Measurements from ENCODE around the gene PEDS1. TPM values are rescaled to one million over a fixed set of nuclear protein-coding genes. Genes with fewer than 3 reads are reported as not detected.

Gene PEDS1
- total RNA-seq, 1 experiment from 2014 or later = 35.6 TPM

DNA sequence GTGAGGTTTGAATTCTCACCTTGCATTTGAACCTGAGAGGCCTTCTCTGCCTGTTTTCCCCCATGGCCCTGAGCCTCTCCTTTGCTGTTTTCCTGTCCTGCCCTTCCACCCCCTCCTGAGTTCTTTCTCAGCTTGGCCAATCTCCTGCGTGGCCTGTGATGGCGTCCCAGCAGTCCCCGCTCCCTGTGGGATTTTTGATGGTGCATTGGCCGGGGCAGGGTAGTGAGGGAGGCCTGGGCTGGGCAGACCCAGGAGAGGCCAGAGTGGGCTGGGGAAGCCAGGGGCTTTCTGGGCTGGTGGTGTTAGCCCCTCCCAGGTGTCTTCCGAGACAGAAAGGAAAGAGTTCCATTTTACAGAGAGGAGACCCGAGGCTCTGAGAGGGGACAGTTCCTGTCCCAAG is 43.4 kb upstream of the PEDS1 start (continued):
- TF ChIP-seq ETV6 (CRISPR knock-in tag; IDR thresholded peaks at IDR 0.05) (no peak), TCF7 (CRISPR knock-in tag; IDR thresholded peaks at IDR 0.05; ENCODE audit: low read depth) (no peak), RORB (CRISPR knock-in tag; IDR thresholded peaks at IDR 0.05) (no peak)

GRCh38 chr20:50196248-50196647 is 42.7 kb upstream of the PEDS1 start:
- ChIA-PET POLR2A (interaction anchor here (0.6 kb wide), 1 partner anchor 440 kb away, joined by 5 read pairs; no protein-coding TSS in a partner anchor), CTCF (interaction anchor here (0.5 kb wide), 2 partner anchors 17 to 250 kb away, joined by 3 read pairs; no protein-coding TSS in a partner anchor)
- no peak for DNase-seq (ENCODE audit: low spot score)
- TF ChIP-seq ZNF121 (CRISPR knock-in tag; IDR thresholded peaks at IDR 0.05) = no peak
- Mint-ChIP-seq H3K36me3 (peaks cover 8% of the 10 kb centered on the region), H3K27me3 (ENCODE audit: low read depth) (no peaks in the 10 kb centered on the region; the same call in none of the 2 replicates), H3K9me3 (peaks cover 11% of the 10 kb centered on the region), H3K4me1 (peaks cover 51% of the 10 kb centered on the region), H3K4me3 (no peak overlapping the region), H3K27ac (peak overlapping the region; percentile 60; the same call in 1 of the 2 replicates)
- no peak for ATAC-seq

DNA sequence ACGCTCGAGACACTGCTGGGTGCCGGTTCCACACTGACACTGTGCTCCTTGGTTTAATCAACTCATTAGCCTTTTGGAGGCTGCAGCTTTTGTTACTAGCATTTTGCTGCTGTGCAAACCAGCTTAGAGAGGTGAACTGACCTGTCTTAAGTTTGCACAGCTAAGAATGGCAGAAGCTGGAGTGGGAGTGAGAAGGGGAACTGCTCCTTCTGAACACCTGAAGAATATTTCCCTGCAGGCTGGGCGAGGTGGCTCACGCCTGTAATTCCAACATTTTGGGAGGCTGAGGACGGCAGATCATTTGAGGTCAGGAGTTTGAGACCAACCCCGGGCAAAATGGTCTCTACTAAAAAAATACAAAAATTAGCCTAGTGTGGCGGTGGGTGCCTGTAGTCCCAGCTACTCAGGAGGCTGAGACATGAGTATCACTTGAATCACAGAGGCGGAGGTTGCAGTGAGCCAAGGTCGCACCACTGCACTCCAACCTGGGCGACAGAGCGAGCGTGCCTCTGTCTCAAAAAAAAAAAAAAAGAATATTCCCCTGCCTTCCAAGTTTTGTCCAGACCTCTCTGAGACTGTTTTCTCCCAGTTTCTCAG is 42.1 kb upstream of the PEDS1 start:
- no peak for ATAC-seq
- Mint-ChIP-seq H3K27me3 (ENCODE audit: low read depth) (no peaks in the 10 kb centered on the region; the same call in none of the 2 replicates), H3K4me3 (no peak overlapping the region), H3K9me3 (peaks cover 11% of the 10 kb centered on the region), H3K27ac (peak overlapping the region; percentile 66), H3K4me1 (peaks cover 51% of the 10 kb centered on the region), H3K36me3 (peaks cover 8% of the 10 kb centered on the region)
- TF ChIP-seq ZBTB21 (CRISPR knock-in tag; IDR thresholded peaks at IDR 0.05; ENCODE audit: borderline replicate concordance) (no peak), HMGXB4 (CRISPR knock-in tag; IDR thresholded peaks at IDR 0.05) (no peak), ESRRA (CRISPR knock-in tag; IDR thresholded peaks at IDR 0.05; ENCODE audit: borderline replicate concordance) (no peak), ETV6 (CRISPR knock-in tag; IDR thresholded peaks at IDR 0.05) (no peak)
- CTCF ChIA-PET = no interaction called here
- DNase-seq (ENCODE audit: low spot score) = no peak
- POLR2A ChIA-PET = interaction anchor here (0.7 kb wide), 1 partner anchor 160 kb away, joined by 5 read pairs; no protein-coding TSS in a partner anchor

GRCh38 chr20:50194831-50195523 is 41.5 kb upstream of the PEDS1 start:
- Mint-ChIP-seq H3K36me3 (peaks cover 7% of the 10 kb centered on the region), H3K9me3 (peaks cover 8% of the 10 kb centered on the region), H3K27me3 (ENCODE audit: low read depth) (no peaks in the 10 kb centered on the region; the same call in none of the 2 replicates), H3K27ac (0 out of 2 replicates have a peak overlapping the region, but pooled peaks have one; percentile 66), H3K4me1 (peaks cover 45% of the 10 kb centered on the region), H3K4me3 (no peak overlapping the region)
- no peak for DNase-seq (ENCODE audit: low spot score)
- ChIA-PET POLR2A (no interaction called here), CTCF (no interaction called here)
- TF ChIP-seq OVOL2 (CRISPR knock-in tag; IDR thresholded peaks at IDR 0.05; ENCODE audit: borderline replicate concordance) (no peak), GABPB1 (CRISPR knock-in tag; IDR thresholded peaks at IDR 0.05) (peak; percentile 34; the same call in 1 of the 2 replicates)
- ATAC-seq = no peak

GRCh38 chr20:50194422-50194830 is 40.9 kb upstream of the PEDS1 start:
- Mint-ChIP-seq H3K4me1 (peaks cover 48% of the 10 kb centered on the region), H3K36me3 (peaks cover 1% of the 10 kb centered on the region), H3K27ac (peak overlapping the region; percentile 53; the same call in 1 of the 2 replicates), H3K27me3 (ENCODE audit: low read depth) (no peaks in the 10 kb centered on the region; the same call in 1 of the 2 replicates), H3K9me3 (peaks cover 2% of the 10 kb centered on the region), H3K4me3 (no peak overlapping the region)
- ChIA-PET CTCF (interaction anchor here (1.0 kb wide), 2 partner anchors 15 to 66 kb away, joined by 3 read pairs; no protein-coding TSS in a partner anchor), POLR2A (no interaction called here)
- ATAC-seq (no peak), DNase-seq (ENCODE audit: low spot score) (no peak)
- TF ChIP-seq ERG (CRISPR knock-in tag; IDR thresholded peaks at IDR 0.05) (no peak), ZNF416 (CRISPR knock-in tag; IDR thresholded peaks at IDR 0.05) (peak; percentile 14; the same call in 1 of the 2 replicates)
